HepG2 (cell line): ENCODE results near the gene TRIM69. TPM values are rescaled to one million over a fixed set of nuclear protein-coding genes. Genes with fewer than 3 reads are reported as not detected.

ENCODE experiments used
- ASH2L ChIP-seq: fragments of 300-600, 200-600 bp; sonication (generic); IDR thresholded peaks from 2 replicates; pipeline ENCODE4 v1.7.0; 2017; ENCODE audit warnings: low read depth, mild to moderate bottlenecking, moderate library complexity, mixed read lengths, low read length; ENCODE audit not compliant: insufficient read length
- DDIT3 ChIP-seq: sonication (generic); formaldehyde crosslinking; IDR thresholded peaks from 2 replicates; pipeline ENCODE4 v1.4.0; 2020; ENCODE audit warnings: mild to moderate bottlenecking, missing genetic modification reagents
- ETV5 ChIP-seq: IDR thresholded peaks from 2 replicates; pipeline ENCODE4 v1.6.1; 2018; ENCODE audit warnings: missing biosample characterization, missing genetic modification reagents, inconsistent platforms, borderline replicate concordance
- FOSL2 ChIP-seq: sonication (generic); formaldehyde crosslinking; IDR thresholded peaks from 2 replicates; pipeline ENCODE4 v1.4.0; 2020; ENCODE audit warnings: missing genetic modification reagents
- HNF4A ChIP-seq: sonication (generic); formaldehyde crosslinking; IDR thresholded peaks from 2 replicates; pipeline ENCODE4 v1.4.0; 2020; ENCODE audit warnings: missing genetic modification reagents
- IKZF4 ChIP-seq: sonication (generic); formaldehyde crosslinking; IDR thresholded peaks from 2 replicates; pipeline ENCODE4 v1.5.1; 2020; ENCODE audit warnings: borderline replicate concordance, mild to moderate bottlenecking, low read depth, missing genetic modification reagents; ENCODE audit errors: not compliant biosample characterization
- JDP2 ChIP-seq: sonication (generic); formaldehyde crosslinking; IDR thresholded peaks from 2 replicates; pipeline ENCODE4 v1.8.1; 2022; ENCODE audit warnings: missing genetic modification reagents, borderline replicate concordance
- NCOA2 ChIP-seq: sonication (generic); formaldehyde crosslinking; IDR thresholded peaks from 2 replicates; pipeline ENCODE4 v1.8.0; 2022; ENCODE audit warnings: inconsistent platforms
- NR1H2 ChIP-seq: sonication (generic); formaldehyde crosslinking; IDR thresholded peaks from 2 replicates; pipeline ENCODE4 v1.8.1; 2022; ENCODE audit warnings: low read depth, missing genetic modification reagents, borderline replicate concordance
- PHF21A ChIP-seq: sonication (generic); formaldehyde crosslinking; IDR thresholded peaks from 2 replicates; pipeline ENCODE4 v1.5.0; 2020; ENCODE audit warnings: mild to moderate bottlenecking, missing genetic modification reagents
- REXO4 ChIP-seq: sonication (generic); formaldehyde crosslinking; IDR thresholded peaks from 2 replicates; pipeline ENCODE4 v1.8.0; 2022; ENCODE audit warnings: missing genetic modification reagents, mild to moderate bottlenecking, borderline replicate concordance
- SCMH1 ChIP-seq: sonication (generic); formaldehyde crosslinking; IDR thresholded peaks from 2 replicates; pipeline ENCODE4 v1.9.0; 2021; ENCODE audit warnings: missing genetic modification reagents, mild to moderate bottlenecking, borderline replicate concordance
- SIX4 ChIP-seq: sonication (generic); formaldehyde crosslinking; IDR thresholded peaks from 2 replicates; pipeline ENCODE4 v1.4.0; 2020; ENCODE audit warnings: missing genetic modification reagents
- SOX6 ChIP-seq, 2 experiments: fragments of 450-650 bp in 1 of 2; sonication (generic) in 1 of 2; formaldehyde crosslinking in 1 of 2; IDR thresholded peaks; 2 replicates each; pipeline versions ENCODE4 v1.4.0 to v1.6.1; 2017 to 2020; ENCODE audit warnings: antibody characterized with exemption in 1 of 2, mild to moderate bottlenecking in 1 of 2, missing genetic modification reagents in 1 of 2
- SP1 ChIP-seq, 2 experiments: fragments of 450-650 bp in 1 of 2; sonication (generic) in 1 of 2; formaldehyde crosslinking in 1 of 2; IDR thresholded peaks; 2 replicates each; pipeline versions ENCODE4 v1.4.0 to v1.6.1; 2016 to 2020; ENCODE audit warnings: missing genetic modification reagents in 1 of 2
- THAP11 ChIP-seq: IDR thresholded peaks from 2 replicates; pipeline ENCODE4 v1.6.1; 2016; ENCODE audit warnings: missing biosample characterization, missing genetic modification reagents
- TRIM24 ChIP-seq: sonication (generic); formaldehyde crosslinking; IDR thresholded peaks from 2 replicates; pipeline ENCODE4 v1.8.0; 2022; ENCODE audit warnings: mild to moderate bottlenecking, missing genetic modification reagents
- USF2 ChIP-seq, 2 experiments: sonication (generic) in 1 of 2; formaldehyde crosslinking in 1 of 2; IDR thresholded peaks; 2 replicates each; pipeline versions ENCODE4 v1.5.1 to v1.6.1; 2011 to 2020; ENCODE audit warnings: borderline replicate concordance in 1 of 2, low read depth in 1 of 2, low read length in 1 of 2, mild to moderate bottlenecking in 1 of 2, missing genetic modification reagents in 1 of 2, moderate library complexity in 1 of 2
- ZGPAT ChIP-seq: IDR thresholded peaks from 2 replicates; pipeline ENCODE4 v1.6.1; 2016; ENCODE audit warnings: mild to moderate bottlenecking
- ZNF335 ChIP-seq: sonication (generic); formaldehyde crosslinking; IDR thresholded peaks from 2 replicates; pipeline ENCODE4 v1.4.0; 2020; ENCODE audit warnings: missing genetic modification reagents
- ZNF501 ChIP-seq: sonication (generic); formaldehyde crosslinking; IDR thresholded peaks from 2 replicates; pipeline ENCODE4 v1.5.1; 2020; ENCODE audit warnings: mild to moderate bottlenecking, moderate library complexity, missing genetic modification reagents
- ZNF556 ChIP-seq: sonication (generic); formaldehyde crosslinking; IDR thresholded peaks from 2 replicates; pipeline ENCODE4 v1.4.0; 2020; ENCODE audit warnings: mild to moderate bottlenecking, missing genetic modification reagents, borderline replicate concordance
- polyA plus RNA-seq, 8 experiments: library from polyadenylated mRNA; depleted of rRNA in 3 of 8; stranded (reverse) in 7 of 8; unstranded in 1 of 8; fragments of >200 nt; fragmentation: Illumina TruSeq in 4 of 8; extraction: Trizol in 4 of 8; gene quantifications; 2 replicates each; pipeline versions ENCODE4 v1.2.1 to v1.2.3, GENCODE V29; 2011 to 2016; ENCODE audit warnings: low read depth in 4 of 8, missing spikeins in 1 of 8, mixed read lengths in 1 of 8; ENCODE audit not compliant: insufficient read depth in 1 of 8
- total RNA-seq, 5 experiments: library from RNA; depleted of rRNA; stranded (reverse); fragments of >200 nt; fragmentation: Illumina TruSeq; extraction: Trizol; gene quantifications; 2 replicates each; pipeline ENCODE4 v1.2.3, GENCODE V29; 2016; ENCODE audit warnings: low read depth in 1 of 5
- TF ChIP-seq, protein P1 (sequence below): sonication (generic); formaldehyde crosslinking; IDR thresholded peaks from 2 replicates; pipeline ENCODE4 v1.5.0; 2020; ENCODE audit warnings: missing genetic modification reagents
- TF ChIP-seq, protein P2 (sequence below): sonication (generic); formaldehyde crosslinking; IDR thresholded peaks from 2 replicates; pipeline ENCODE4 v1.5.1; 2020; ENCODE audit warnings: mild to moderate bottlenecking, missing genetic modification reagents, borderline replicate concordance

The TRIM69 gene
- total and polyA plus RNA-seq, 2 of the 13 experiments (the other 11 are each of a cell fraction or from before 2014, with no cell fraction given) = 2.6 to 3.2 TPM

GRCh38 chr15:44812029-44812517 lies 75.7 kb downstream of the TRIM69 start (continued):
- TF ChIP-seq USF2 (IDR thresholded peaks at IDR 0.05; ENCODE audit: low read depth, low read length) = no peak
- TF ChIP-seq USF2 (CRISPR knock-in tag; IDR thresholded peaks at IDR 0.05; ENCODE audit: borderline replicate concordance) = no peak
- peak; percentile 97 for TF ChIP-seq HNF4A (CRISPR knock-in tag)
- no peak for TF ChIP-seq IKZF4 (CRISPR knock-in tag)
- no peak for TF ChIP-seq SOX6 (IDR thresholded peaks at IDR 0.05)
- peak; percentile 88 for TF ChIP-seq SOX6 (CRISPR knock-in tag; IDR thresholded peaks at IDR 0.05)
- no peak for TF ChIP-seq SP1 (IDR thresholded peaks at IDR 0.05)
- TF ChIP-seq SP1 (CRISPR knock-in tag; IDR thresholded peaks at IDR 0.05) = peak; percentile 34; the same call in 1 of the 2 replicates
- 0 out of 2 replicates have a peak, but pooled peaks have one; percentile 20 for TF ChIP-seq ZNF335 (CRISPR knock-in tag)
- no peak for TF ChIP-seq JDP2
- no peak for TF ChIP-seq TRIM24 (CRISPR knock-in tag)
- TF ChIP-seq SCMH1 (CRISPR knock-in tag) = no peak
- no peak for TF ChIP-seq REXO4 (CRISPR knock-in tag)
- TF ChIP-seq THAP11 (CRISPR knock-in tag) = peak; percentile 59; the same call in 1 of the 2 replicates
- TF ChIP-seq DDIT3 (CRISPR knock-in tag) = no peak
- TF ChIP-seq NCOA2 (CRISPR knock-in tag) = peak; percentile 86
- TF ChIP-seq ZNF556 (CRISPR knock-in tag) = peak; percentile 60; the same call in 1 of the 2 replicates
- TF ChIP-seq NR1H2 (CRISPR knock-in tag) = no peak
- peak; percentile 66 for TF ChIP-seq FOSL2 (CRISPR knock-in tag)
- TF ChIP-seq ASH2L = peak; percentile 34
- peak; percentile 74 for TF ChIP-seq ZGPAT (CRISPR knock-in tag)
- TF ChIP-seq, protein P1, sequence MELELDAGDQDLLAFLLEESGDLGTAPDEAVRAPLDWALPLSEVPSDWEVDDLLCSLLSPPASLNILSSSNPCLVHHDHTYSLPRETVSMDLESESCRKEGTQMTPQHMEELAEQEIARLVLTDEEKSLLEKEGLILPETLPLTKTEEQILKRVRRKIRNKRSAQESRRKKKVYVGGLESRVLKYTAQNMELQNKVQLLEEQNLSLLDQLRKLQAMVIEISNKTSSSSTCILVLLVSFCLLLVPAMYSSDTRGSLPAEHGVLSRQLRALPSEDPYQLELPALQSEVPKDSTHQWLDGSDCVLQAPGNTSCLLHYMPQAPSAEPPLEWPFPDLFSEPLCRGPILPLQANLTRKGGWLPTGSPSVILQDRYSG (CRISPR knock-in tag) = no peak
- TF ChIP-seq PHF21A (CRISPR knock-in tag) = peak; percentile 43
- TF ChIP-seq SIX4 (CRISPR knock-in tag) = no peak
- 0 out of 2 replicates have a peak, but pooled peaks have one; percentile 40 for TF ChIP-seq ETV5
- TF ChIP-seq, protein P2, sequence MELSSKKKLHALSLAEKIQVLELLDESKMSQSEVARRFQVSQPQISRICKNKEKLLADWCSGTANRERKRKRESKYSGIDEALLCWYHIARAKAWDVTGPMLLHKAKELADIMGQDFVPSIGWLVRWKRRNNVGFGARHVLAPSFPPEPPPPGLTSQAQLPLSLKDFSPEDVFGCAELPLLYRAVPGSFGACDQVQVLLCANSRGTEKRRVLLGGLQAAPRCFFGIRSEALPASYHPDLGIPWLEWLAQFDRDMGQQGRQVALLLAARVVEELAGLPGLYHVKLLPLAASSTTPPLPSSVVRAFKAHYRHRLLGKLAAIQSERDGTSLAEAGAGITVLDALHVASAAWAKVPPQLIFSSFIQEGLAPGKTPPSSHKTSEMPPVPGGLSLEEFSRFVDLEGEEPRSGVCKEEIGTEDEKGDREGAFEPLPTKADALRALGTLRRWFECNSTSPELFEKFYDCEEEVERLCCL (CRISPR knock-in tag) = no peak
- peak; percentile 65; the same call in 1 of the 2 replicates for TF ChIP-seq ZNF501
